Endothelial cell of umbilical vein (primary cell): ENCODE results near the gene TMEM94.

ENCODE experiments used
- EZH2 ChIP-seq: IDR thresholded peaks from 2 replicates; pipeline ENCODE4 v1.6.1; 2012; ENCODE audit warnings: borderline replicate concordance, low read depth, mild to moderate bottlenecking, moderate library complexity, low read length, inconsistent platforms; ENCODE audit not compliant: severe bottlenecking
- POLR2AphosphoS5 ChIP-seq: IDR thresholded peaks from 2 replicates; pipeline ENCODE4 v1.6.1; 2012; ENCODE audit warnings: low read depth, mild to moderate bottlenecking, control low read depth, low read length, moderate library complexity; ENCODE audit not compliant: insufficient read depth

DNA sequence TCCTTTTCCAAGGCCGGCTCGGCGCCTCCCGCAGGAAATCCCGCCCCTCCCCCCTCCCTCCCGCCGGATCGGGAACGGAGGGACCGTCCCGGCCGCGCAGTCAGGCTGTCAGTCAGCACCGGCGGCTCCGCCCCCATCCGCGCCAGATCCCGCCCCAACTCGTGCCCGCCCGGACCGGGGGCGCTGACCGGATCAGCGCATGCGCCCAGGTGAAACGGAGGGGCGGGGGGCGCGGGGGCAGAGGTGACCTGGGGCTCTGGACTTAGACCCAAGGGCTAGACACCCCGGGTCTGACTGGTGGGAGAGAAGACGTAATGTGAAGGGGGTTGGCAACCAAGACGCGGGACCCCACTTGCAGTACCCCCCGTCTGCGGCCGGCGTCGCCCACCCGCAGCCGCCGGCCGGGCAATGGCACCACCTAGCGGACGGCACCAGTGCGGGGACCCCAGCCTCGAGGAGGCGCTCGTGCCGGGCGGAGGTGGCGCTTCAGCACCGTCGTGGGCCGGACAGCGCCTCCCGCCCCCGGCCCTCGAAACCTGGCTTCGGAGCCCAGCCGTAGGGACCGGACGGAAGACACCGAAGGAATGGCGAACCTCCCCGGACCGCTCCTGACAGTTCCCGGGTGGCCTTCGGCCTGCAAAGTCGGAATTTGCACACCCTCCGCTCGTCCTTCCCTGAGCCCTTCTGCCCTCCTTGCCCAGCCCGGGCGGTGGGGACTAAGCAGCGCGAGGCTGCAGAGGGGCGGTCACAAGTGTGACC, 59.2 kb downstream of the TMEM94 start, which contains the start of gene CASKIN2:
- TF ChIP-seq POLR2AphosphoS5, result no peak
- no peak for TF ChIP-seq EZH2
